GM12891 (cell line): Measurements from ENCODE around the gene E2F6.

Experiments
- PAX5 ChIP-seq: IDR thresholded peaks from 2 replicates; pipeline ENCODE4 v1.6.1; 2011; ENCODE audit warnings: low read length, moderate library complexity, mild to moderate bottlenecking; ENCODE audit not compliant: insufficient read depth, severe bottlenecking
- POLR2A ChIP-seq: IDR thresholded peaks from 2 replicates; pipeline ENCODE4 v1.6.1; 2011; ENCODE audit warnings: low read depth, low read length, control low read depth
- POLR2AphosphoS5 ChIP-seq: IDR thresholded peaks from 2 replicates; pipeline ENCODE4 v1.6.1; 2011; ENCODE audit warnings: low read depth, low read length, control low read depth
- SPI1 ChIP-seq: IDR thresholded peaks from 2 replicates; pipeline ENCODE4 v1.6.1; 2011; ENCODE audit warnings: low read depth, low read length, control low read depth
- TAF1 ChIP-seq: IDR thresholded peaks from 2 replicates; pipeline ENCODE4 v1.6.1; 2011; ENCODE audit warnings: low read depth, low read length, control low read depth

GRCh38 chr2:11465485-11466306, at the start of gene E2F6:
- TF ChIP-seq POLR2A, result no peak; the same call in 1 of the 2 replicates
- TF ChIP-seq SPI1, result no peak
- peak; percentile 60; the same call in 1 of the 2 replicates for TF ChIP-seq TAF1
- TF ChIP-seq POLR2AphosphoS5, result no peak
- TF ChIP-seq PAX5, result no peak
